ENCODE data around the gene HOTAIR.

HOTAIR gene

DNA sequence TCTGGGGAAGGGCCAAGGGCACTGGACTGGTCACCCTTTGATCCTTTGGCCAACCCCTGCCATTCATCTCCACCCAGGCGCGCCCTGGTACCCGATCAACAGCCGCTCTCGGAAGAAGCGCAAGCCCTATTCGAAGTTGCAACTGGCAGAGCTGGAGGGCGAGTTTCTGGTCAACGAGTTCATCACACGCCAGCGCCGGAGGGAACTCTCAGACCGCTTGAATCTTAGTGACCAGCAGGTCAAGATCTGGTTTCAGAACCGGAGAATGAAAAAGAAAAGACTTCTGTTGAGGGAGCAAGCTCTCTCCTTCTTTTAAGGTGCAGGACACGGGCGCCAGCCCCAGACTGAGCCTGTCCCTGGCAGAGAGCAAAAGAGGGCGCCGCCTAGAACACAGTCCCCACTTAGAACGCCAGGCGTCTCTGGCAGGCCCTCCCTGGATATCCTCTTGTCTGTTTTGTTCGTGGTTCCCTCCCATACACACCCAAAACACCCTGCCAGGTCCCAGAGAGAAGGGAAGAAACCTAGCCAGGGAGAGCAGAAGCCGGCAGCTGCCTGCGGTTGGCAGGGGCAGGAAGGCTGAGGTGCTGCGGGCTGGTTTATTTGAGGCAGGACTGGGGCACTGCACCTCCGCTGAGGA, 18.4 kb downstream of the HOTAIR start:
- Histone ChIP-seq H3K9ac (ENCODE audit: low read depth, low read length) (no peak overlapping the region), H3K4me1 (ENCODE audit: insufficient read depth, low read length) (no peaks in the 10 kb centered on the region), H3K9me3 (ENCODE audit: insufficient read depth, low read depth, low read length) (peaks cover 8% of the 10 kb centered on the region; the same call in 1 of the 2 replicates), H3K36me3 (ENCODE audit: insufficient read depth, low read depth, low read length) (no peaks in the 10 kb centered on the region), H3K27ac (ENCODE audit: low read length) (no peak overlapping the region), H3K4me3 (ENCODE audit: low read length) (no peak overlapping the region), H3K27me3 (ENCODE audit: insufficient read depth, low read length) (peaks cover 100% of the 10 kb centered on the region)

DNA sequence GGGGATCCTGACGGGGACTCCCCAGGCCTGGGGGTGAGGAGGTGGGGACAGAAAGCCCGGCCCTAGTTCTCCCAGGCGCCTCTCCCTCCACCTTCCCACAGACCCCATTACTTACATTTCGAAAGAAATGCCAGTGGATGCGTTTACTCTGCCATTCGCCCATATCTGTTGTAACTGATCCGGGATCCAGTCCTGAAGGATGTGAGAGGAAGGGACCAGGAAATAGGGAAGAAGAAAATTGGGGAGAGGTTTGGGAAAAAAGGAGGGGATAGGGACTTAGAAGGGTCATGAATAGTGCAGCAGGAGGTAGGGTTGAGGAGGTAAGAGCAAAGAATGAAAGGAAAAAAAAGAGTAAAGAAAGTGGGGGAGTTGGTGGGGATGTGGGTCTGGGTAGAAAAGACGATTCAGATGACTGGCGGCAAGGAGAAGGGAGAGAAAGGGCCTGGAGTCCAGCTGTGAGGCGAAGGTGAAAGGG, 18.9 kb downstream of the HOTAIR start:
- peaks cover 100% of the 10 kb centered on the region for H3K27me3 ChIP-seq (ENCODE audit: insufficient read depth, low read length)
- no peaks in the 10 kb centered on the region for H3K36me3 ChIP-seq (ENCODE audit: insufficient read depth, low read depth, low read length)
- H3K9ac ChIP-seq (ENCODE audit: low read depth, low read length): no peak overlapping the region
- H3K9me3 ChIP-seq (ENCODE audit: insufficient read depth, low read depth, low read length): peaks cover 8% of the 10 kb centered on the region; the same call in 1 of the 2 replicates
- H3K4me1 ChIP-seq (ENCODE audit: insufficient read depth, low read length): no peaks in the 10 kb centered on the region
- H3K27ac ChIP-seq (ENCODE audit: low read length): no peak overlapping the region
- no peak overlapping the region for H3K4me3 ChIP-seq (ENCODE audit: low read length)

DNA sequence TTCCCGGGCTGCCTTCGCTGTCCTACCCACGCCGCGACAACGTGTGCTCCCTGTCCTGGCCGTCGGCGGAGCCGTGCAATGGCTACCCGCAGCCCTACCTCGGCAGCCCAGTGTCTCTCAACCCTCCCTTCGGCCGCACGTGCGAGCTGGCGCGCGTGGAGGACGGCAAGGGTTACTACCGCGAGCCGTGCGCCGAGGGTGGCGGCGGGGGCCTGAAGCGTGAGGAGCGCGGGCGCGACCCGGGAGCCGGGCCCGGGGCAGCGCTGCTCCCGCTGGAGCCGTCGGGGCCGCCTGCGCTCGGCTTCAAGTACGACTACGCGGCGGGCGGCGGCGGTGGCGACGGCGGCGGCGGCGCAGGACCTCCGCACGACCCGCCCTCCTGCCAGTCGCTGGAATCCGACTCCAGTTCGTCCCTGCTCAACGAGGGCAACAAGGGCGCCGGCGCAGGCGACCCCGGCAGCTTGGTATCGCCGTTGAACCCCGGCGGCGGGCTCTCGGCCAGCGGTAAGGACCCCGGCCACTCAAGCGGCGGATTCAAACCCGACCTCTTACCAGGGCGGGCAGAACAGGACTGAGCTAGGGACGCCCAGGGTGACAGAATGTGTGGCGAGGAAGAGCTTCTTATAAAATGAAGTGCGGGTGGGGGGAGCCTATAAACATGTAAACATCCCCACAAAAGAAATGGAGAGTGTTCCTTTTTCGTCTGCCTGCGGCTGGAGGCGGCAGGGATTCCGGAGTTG, 19.5 kb downstream of the HOTAIR start:
- peaks cover 8% of the 10 kb centered on the region; the same call in 1 of the 2 replicates for H3K9me3 ChIP-seq (ENCODE audit: insufficient read depth, low read depth, low read length)
- H3K4me1 ChIP-seq (ENCODE audit: insufficient read depth, low read length): no peaks in the 10 kb centered on the region
- H3K27ac ChIP-seq (ENCODE audit: low read length): no peak overlapping the region
- H3K36me3 ChIP-seq (ENCODE audit: insufficient read depth, low read depth, low read length): no peaks in the 10 kb centered on the region
- no peak overlapping the region for H3K9ac ChIP-seq (ENCODE audit: low read depth, low read length)
- H3K4me3 ChIP-seq (ENCODE audit: low read length): no peak overlapping the region
- peaks cover 100% of the 10 kb centered on the region for H3K27me3 ChIP-seq (ENCODE audit: insufficient read depth, low read length)

DNA sequence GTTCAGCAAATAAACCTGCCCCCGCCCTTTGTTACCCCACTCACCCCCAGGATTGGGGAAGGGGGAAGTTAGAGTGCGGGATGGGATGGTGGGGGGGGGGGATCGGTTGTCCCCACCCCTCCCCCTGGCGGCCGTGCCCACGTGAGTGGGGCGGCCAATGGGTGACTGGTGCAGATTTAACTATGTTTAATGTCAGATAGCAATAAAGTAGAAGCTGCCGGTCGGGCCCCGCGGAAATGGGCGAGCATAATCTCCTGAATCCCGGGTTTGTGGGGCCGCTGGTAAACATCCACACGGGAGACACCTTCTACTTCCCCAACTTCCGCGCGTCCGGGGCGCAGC, 20.1 kb downstream of the HOTAIR start, which contains the start of gene HOXC12:
Gene HOXC12, plus strand, starts transcription at position 210 of the 342 bp plus-strand sequence. Its CDS starts 27 bp downstream, at position 237.
- Histone ChIP-seq H3K9me3 (ENCODE audit: insufficient read depth, low read depth, low read length) (peaks cover 8% of the 10 kb centered on the region; the same call in 1 of the 2 replicates), H3K27me3 (ENCODE audit: insufficient read depth, low read length) (peaks cover 100% of the 10 kb centered on the region), H3K4me1 (ENCODE audit: insufficient read depth, low read length) (no peaks in the 10 kb centered on the region), H3K36me3 (ENCODE audit: insufficient read depth, low read depth, low read length) (no peaks in the 10 kb centered on the region), H3K9ac (ENCODE audit: low read depth, low read length) (no peak within 1 kb of the TSS), H3K4me3 (ENCODE audit: low read length) (no peak within 1 kb of the TSS), H3K27ac (ENCODE audit: low read length) (no peak within 1 kb of the TSS)

DNA sequence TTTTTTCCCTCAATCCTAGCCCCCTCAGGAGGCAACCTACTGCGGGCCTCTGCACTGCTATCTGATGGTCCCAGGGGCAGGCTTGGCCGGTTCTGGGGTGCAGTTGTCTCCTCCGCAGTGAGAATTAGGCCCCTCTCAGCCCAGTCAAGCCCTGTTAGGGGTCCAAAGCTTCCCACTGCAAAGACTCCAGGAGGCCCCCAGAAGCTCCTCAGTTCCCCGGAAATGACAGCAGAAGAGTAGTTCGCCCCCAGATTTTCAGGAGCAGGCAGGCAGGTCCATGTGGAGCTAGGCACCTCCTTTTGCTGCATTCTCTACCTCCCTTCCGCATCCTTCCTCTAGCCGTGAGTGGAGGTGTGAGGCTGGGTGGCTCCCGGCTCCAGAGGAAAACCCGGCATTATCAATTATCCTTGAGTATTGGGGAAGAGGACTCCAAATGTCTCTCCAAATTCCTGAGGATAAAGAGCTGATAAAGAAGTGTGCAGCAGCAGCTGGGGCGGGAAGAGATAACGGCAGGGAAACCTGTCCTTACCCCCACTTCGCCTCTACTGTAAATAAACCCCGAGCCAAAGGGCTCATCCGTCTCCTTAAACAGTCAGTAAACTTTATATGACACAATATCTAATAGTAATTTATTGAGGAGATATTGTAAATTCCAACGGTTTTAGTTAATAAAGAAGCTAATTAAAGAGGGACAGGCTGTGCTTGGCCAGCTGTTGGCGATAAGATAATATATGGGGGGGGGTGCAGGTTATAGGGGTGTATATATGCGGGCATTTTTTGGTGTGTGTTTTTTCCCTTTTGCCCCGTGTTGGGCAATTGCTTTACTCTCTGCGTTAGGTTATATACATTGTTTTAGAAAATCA, 20.7 kb downstream of the HOTAIR start:
- H3K36me3 ChIP-seq (ENCODE audit: insufficient read depth, low read depth, low read length): no peaks in the 10 kb centered on the region
- H3K4me3 ChIP-seq (ENCODE audit: low read length): no peak overlapping the region
- no peak overlapping the region for H3K9ac ChIP-seq (ENCODE audit: low read depth, low read length)
- peaks cover 100% of the 10 kb centered on the region for H3K27me3 ChIP-seq (ENCODE audit: insufficient read depth, low read length)
- no peak overlapping the region for H3K27ac ChIP-seq (ENCODE audit: low read length)
- no peaks in the 10 kb centered on the region for H3K4me1 ChIP-seq (ENCODE audit: insufficient read depth, low read length)
- H3K9me3 ChIP-seq (ENCODE audit: insufficient read depth, low read depth, low read length): peaks cover 8% of the 10 kb centered on the region; the same call in 1 of the 2 replicates

DNA sequence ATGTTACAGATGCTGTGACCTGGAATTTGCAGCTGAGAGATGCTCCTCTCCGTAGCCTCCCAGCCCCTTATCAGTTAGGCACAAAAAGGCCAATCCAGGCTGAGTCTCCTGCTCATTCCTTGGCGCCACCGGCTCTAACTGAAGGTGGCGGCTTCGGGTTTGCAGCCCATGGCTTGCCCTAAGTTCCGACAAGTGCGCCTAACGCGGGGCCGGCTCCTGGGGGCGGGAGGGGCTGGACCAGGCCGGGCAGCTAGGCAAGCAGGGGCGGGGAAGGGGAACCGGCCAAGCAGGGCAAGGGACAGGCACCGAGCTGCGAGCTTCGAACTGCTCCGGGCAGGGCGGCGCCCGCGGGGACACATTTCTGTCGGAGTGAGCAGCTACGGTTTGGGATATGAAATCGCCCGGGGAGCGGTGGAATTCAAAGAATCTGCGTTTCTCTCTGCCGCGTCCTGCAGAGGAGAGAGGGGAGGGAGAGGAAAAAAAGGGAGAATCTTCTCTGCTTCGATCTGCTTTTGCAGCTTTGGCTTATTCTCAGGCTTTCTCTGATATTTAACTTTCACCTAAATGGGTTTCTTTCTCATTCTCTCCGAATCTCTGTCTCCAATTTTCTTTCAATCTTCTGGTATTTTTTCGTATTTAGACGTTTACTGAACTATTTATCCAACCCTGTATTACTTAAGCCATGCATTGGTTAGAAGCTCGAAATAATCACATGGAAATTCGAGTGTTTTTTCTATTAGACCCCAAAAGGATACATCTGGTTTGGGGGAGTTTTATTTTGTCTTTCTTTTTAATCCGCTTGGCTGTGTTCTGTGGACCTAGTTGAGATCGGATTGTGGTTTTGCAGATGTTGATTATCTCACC, 21.7 kb downstream of the HOTAIR start:
- Histone ChIP-seq H3K9me3 (ENCODE audit: insufficient read depth, low read depth, low read length) (peaks cover 8% of the 10 kb centered on the region; the same call in 1 of the 2 replicates), H3K27me3 (ENCODE audit: insufficient read depth, low read length) (peaks cover 100% of the 10 kb centered on the region), H3K4me3 (ENCODE audit: low read length) (no peak overlapping the region), H3K9ac (ENCODE audit: low read depth, low read length) (no peak overlapping the region), H3K36me3 (ENCODE audit: insufficient read depth, low read depth, low read length) (no peaks in the 10 kb centered on the region), H3K27ac (ENCODE audit: low read length) (no peak overlapping the region), H3K4me1 (ENCODE audit: insufficient read depth, low read length) (no peaks in the 10 kb centered on the region)

DNA sequence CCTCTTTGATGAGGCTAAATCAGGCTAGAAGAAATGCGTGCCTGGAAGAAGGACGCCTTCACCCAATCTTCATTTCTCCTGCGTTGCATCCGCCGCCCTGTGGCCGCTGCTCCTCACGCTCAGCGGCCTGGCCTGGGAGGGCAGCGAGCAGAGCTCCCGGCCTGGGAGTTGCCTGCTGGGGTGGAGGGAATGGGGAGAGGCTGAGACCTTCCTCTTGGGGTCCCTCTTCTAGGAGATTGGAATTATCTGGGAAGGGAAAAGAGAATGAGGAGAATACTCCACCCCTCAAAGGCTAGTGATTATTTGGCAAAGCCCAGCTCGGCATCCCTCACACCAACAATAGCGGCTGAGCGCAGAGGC, 22.4 kb downstream of the HOTAIR start:
- H3K9me3 ChIP-seq (ENCODE audit: insufficient read depth, low read depth, low read length): peaks cover 8% of the 10 kb centered on the region; the same call in 1 of the 2 replicates
- no peaks in the 10 kb centered on the region for H3K4me1 ChIP-seq (ENCODE audit: insufficient read depth, low read length)
- H3K27ac ChIP-seq (ENCODE audit: low read length): no peak overlapping the region
- H3K36me3 ChIP-seq (ENCODE audit: insufficient read depth, low read depth, low read length): no peaks in the 10 kb centered on the region
- H3K9ac ChIP-seq (ENCODE audit: low read depth, low read length): no peak overlapping the region
- peaks cover 100% of the 10 kb centered on the region for H3K27me3 ChIP-seq (ENCODE audit: insufficient read depth, low read length)
- H3K4me3 ChIP-seq (ENCODE audit: low read length): no peak overlapping the region

DNA sequence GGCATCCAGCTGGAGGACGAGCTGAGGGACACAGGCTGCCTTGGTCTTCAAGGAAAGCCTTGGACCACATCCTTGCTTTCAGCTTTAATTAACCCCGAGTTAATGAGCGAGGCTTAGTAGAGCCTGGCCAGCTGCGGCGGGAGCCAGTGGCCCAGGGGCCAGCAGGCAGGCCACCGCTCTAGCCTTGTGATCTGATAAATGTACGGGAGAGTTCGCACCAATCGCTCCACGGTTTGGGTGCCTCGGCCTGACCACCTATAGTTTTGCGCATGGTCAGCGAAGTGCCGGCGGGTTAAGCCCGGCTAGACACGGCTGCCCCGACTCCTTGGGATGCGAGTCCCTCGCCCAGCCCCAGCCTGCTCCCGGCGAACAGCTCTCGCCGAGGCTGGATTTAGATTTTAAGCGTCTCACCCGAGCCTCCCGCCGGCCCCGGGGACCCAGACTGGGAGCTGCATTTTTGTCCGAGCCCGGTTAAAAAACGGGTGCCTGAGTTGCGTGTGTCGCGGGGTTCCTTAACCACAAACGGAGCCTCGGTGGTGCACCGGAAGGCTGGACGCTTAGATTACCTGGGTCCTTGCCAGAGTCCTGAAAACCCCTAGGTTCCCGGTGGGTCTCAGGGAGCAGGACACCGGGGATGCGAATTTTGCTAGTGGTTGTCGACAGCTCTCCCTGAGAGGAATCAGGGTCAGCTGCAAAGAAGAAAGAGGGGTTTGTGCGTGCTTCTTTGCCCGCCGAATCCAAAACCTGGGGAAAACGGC, 23.0 kb downstream of the HOTAIR start:
- Histone ChIP-seq H3K36me3 (ENCODE audit: insufficient read depth, low read depth, low read length) (no peaks in the 10 kb centered on the region), H3K27me3 (ENCODE audit: insufficient read depth, low read length) (peaks cover 100% of the 10 kb centered on the region), H3K4me1 (ENCODE audit: insufficient read depth, low read length) (no peaks in the 10 kb centered on the region), H3K9ac (ENCODE audit: low read depth, low read length) (no peak overlapping the region), H3K4me3 (ENCODE audit: low read length) (no peak overlapping the region), H3K9me3 (ENCODE audit: insufficient read depth, low read depth, low read length) (peaks cover 6% of the 10 kb centered on the region; the same call in 1 of the 2 replicates), H3K27ac (ENCODE audit: low read length) (no peak overlapping the region)

DNA sequence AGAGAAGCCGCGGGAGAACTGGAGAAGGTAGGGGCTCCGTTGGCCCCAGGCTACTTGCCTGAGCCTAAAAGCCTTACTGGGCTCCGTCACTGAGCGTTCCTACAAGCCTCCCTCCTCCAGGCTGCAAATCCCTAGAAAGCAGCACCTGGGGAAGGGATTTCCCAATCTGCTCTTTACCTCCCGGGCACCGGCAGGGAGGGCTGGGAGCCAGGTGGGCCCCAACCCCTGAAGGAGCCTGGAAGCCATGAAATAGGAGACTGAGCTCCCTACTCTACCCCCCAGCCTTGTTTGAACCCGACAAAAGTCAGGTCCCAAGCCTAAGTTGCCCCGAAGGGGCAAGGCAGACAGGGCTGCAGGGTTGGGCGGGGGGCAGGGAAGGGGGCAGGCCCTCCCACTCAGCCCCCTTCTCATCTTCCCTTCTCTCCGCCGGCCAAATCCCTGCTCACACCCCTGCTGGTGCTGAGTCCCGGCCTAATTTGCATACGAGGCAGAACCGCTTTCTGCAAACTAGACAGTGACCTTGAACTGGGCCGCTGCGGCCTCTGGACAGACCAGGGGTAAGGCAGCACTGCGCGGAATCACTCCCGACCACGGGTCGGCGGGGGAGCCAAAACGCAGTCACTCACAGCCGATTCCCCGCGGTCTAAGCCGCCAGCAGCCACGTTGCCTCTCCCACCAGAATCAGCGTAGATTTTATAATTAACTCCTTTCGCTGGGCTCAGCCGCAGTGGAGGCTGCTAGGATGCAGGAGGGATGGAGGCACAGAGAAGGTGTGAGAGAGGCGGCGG, 23.8 kb downstream of the HOTAIR start:
- no peaks in the 10 kb centered on the region for H3K4me1 ChIP-seq (ENCODE audit: insufficient read depth, low read length)
- no peaks in the 10 kb centered on the region for H3K36me3 ChIP-seq (ENCODE audit: insufficient read depth, low read depth, low read length)
- H3K9me3 ChIP-seq (ENCODE audit: insufficient read depth, low read depth, low read length): no peaks in the 10 kb centered on the region; the same call in 1 of the 2 replicates
- peaks cover 100% of the 10 kb centered on the region for H3K27me3 ChIP-seq (ENCODE audit: insufficient read depth, low read length)
- H3K9ac ChIP-seq (ENCODE audit: low read depth, low read length): no peak overlapping the region
- no peak overlapping the region for H3K4me3 ChIP-seq (ENCODE audit: low read length)
- H3K27ac ChIP-seq (ENCODE audit: low read length): no peak overlapping the region

DNA sequence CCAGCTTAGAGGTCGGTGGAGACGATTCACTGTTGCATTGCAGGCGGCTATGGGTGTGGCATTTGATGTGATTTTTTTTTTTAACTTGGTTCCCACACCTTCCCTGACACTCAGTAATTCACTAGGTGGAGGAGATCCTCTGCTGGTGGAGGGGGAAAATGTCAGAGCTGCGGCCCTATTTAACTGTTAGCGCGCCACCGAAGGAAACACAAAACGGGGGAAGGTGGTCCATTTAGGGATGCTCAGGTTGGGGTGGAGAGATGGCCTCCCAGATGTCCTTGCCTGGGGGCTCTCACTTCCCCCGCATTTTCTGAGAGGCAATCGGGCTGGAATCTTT, 24.3 kb downstream of the HOTAIR start:
- Histone ChIP-seq H3K4me3 (ENCODE audit: low read length) (no peak overlapping the region), H3K27ac (ENCODE audit: low read length) (no peak overlapping the region), H3K36me3 (ENCODE audit: insufficient read depth, low read depth, low read length) (no peaks in the 10 kb centered on the region), H3K9ac (ENCODE audit: low read depth, low read length) (no peak overlapping the region), H3K27me3 (ENCODE audit: insufficient read depth, low read length) (peaks cover 100% of the 10 kb centered on the region), H3K9me3 (ENCODE audit: insufficient read depth, low read depth, low read length) (no peaks in the 10 kb centered on the region; the same call in 1 of the 2 replicates), H3K4me1 (ENCODE audit: insufficient read depth, low read length) (no peaks in the 10 kb centered on the region)
